Bone marrow (tissue), 2 donors: Measurements from ENCODE around the gene FETUB.

Source experiments
- DNase-seq, 2 donors: peaks; one replicate each; lab custom pipeline; 2025; lab: John Stamatoyannopoulos, UW

Gene FETUB

GRCh38 chr3:186639778-186640472 lies at the start of gene FETUB:
Gene FETUB, plus strand, starts transcription at chr3:186640399. Its CDS starts 62 bp downstream, at chr3:186640461.
- no peak for DNase-seq

DNA sequence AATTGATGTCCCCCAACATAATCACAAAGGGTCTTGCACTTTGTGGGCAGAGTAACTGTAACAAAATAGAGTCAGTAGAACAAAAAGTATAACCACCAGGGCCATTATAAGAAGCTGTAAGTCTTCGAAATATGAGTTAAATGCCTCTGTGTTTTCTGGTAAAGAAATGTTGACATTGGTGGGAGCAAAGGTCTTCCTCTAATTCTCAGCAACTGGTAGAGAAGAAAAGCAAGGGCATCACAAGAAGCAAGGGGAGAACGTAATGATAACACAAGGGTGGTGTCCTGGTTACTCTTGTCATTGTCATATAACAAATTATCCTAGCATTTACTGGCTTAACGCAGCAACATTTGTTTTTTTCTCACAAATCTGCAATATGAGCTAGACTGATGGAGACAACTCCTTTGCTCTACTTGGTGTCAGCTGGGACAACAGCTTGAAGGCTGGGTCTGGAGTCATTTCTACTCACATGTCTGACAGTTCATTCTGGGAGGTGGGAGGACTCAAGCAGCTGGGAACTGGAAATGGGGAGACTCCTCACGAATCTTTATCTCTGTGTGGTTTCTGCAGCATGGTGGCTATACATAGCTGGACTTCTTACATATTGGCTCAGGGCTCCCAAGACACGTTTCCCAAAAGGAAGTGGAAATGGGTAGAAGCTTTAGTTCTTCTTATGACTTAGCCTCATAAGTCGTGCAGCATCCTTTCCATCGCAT lies 49.5 kb upstream of the FETUB start:
- DNase-seq: no peak

- DNase-seq: no peak
These were observed 47.5 kb upstream of the FETUB start for GRCh38 chr3:186592682-186593081.

DNA sequence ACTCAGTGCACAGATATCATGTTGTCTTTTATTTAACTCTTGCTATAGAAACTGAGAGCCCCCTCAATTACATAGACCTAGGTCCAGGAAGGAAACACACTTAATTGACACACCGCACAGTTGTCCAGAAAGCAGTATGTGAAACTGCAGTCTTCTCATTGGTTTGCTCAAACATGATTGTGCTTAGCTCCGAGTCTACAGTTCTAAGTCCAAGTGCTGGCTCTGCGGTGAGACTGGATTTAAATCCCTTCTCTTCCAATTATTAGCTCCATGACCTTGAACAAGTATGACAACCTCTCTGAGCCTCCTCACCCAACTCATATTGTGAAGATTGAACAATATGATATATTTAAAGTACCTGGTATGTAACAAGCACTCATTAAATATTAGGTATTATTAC lies 46.3 kb upstream of the FETUB start:
- no peak for DNase-seq

DNA sequence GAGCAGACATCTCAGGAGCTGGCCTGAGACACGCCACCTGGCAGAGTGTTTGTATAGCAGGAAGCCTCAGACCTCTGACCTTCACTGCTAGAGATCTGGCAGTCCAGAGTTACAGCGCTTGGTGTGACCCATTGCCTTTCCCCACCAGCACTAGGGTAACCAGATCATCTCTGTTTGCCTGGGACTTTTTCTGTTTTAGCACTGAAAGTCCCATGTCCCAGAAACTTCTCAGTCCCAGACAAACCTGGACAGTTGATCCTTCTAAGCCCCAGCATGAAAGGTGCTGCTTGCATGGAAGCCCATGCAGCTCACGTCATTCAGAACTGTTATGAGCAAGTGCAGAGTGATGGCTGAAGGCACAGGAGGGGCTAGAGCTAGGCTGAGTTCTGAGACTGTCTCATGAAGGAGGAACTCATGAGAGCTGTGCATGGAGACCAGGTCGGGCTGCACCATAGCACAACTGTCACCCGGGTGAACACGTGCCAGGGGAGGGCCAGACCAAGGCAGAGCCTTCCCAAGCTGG lies 45.5 kb upstream of the FETUB start:
- DNase-seq: no peak

DNA sequence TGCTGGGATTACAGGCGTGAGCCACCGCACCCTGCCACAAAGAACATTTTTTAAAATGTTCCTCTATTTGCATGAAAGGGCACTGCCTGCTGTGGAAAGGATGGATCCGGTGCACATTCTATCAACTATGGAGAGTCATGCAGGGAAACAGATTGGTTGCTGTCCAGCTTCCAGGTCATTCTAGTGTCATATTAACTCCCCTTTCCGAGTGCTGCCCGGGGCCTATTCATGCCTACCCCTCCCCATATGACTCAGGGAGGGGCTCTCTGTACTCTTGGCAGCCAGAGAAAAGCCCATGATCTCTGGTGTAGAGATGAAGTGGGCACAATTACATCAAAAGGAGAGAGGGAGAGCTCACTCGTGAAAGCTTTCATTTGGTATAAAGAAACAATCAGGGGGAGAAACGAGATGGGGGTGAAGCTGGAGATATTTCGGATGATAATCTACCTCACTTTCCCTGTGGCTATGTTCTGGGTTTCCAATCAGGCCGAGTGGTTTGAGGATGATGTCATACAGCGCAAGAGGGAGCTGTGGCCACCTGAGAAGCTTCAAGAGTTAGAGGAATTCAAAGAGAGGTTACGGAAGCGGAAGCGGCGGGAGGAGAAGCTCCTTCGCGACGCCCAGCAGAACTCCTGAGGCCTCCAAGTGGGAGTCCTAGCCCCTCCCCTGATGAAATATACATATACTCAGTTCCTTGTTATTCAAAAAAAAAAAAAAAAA lies 43.5 kb upstream of the FETUB start:
- DNase-seq: no peak

DNA sequence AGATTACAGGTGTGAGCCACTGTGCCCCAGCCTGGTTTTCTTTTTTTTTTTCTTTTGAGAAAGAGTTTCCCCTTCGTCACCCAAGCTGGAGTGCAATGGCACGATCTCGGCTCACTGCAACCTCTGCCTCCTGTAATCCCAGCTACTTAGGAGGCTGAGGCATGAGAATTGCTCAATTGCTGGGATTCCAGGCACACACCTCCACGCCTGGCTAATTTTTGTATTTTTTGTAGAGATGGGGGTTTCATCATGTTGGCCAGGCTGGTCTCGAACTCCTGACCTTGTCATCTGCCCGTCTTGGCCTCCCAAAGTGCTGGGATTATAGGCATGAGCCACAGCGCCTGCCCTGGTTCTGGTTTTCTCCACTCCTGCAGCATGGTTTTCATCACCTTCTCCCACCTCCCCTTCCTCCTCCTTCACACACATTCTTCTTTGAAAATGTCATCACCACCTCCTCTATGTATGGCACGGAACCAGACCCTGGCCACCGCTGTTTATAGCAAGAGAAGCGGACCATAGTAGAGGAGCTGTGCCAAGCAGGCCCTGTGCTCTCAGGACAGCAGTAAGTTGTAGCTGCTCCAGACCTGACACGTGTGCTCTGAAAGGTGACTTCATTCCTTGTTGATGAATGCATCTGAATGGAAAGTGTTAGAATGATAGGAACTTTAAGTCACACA lies 42.0 kb upstream of the FETUB start:
- no peak for DNase-seq

GRCh38 chr3:186598794-186599141 lies 41.4 kb upstream of the FETUB start:
- DNase-seq: no peak

- no peak for DNase-seq
These were observed 40.9 kb upstream of the FETUB start for GRCh38 chr3:186599142-186599784.

GRCh38 chr3:186599785-186600166 lies 40.4 kb upstream of the FETUB start:
- no peak for DNase-seq

DNA sequence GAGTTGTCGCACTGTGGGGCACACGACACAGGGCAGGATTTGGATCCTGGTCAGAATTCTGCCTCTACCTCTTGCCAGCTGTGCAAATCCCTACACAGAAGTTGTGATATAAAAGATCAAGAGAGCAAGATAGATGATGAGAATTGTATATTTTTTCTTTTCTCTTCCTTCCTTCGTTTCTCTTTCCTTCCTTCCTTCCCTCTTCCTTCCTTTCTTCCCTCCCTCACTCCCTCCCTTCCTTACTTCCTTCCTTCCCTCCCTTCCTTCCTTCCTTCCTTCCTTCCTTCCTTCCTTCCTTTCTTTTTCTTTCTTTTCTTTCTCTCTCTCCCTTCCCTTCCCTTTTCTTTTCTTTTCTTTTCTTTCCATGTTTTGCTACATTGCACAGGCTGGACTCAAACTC lies 39.3 kb upstream of the FETUB start:
- DNase-seq: no peak

DNA sequence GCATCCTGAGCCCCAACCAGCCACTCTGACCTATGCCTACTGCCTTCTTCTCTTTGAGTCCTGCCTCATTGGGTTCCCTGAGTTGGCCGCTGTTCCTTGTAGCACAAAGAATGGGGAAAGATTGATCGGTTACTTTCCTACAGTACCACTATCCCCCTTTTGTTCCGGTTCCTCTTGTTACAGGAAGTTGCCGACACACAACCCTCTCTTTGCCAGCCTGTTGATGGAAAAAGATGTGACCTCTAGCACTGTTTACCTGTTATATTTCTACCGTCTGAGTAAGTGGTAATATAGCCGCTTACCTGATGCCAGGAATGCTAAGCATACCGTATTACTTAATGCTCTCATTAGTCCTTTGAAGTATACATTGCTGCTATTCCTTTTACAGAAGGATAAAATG lies 37.0 kb upstream of the FETUB start:
- DNase-seq: no peak

DNA sequence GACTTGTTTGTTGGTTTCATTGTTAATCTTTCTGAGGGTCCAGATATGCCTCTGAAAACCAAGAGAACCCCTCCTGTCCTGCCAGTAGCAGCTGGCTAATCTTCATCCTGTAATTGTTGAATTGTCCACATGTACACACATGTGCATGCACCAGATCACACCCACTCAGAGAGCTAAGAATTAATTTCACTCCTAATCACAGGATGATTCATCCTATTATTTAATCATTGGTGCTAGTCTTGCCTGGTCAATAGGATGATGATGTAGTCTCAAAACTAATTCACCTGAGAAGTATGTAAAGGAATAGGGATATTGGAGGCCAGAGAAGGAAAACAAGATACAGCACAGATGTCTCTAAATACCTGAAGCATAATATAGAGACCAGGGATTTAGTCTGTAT lies 35.1 kb upstream of the FETUB start:
- DNase-seq: no peak

GRCh38 chr3:186605561-186606545 lies 34.3 kb upstream of the FETUB start:
- DNase-seq: no peak

DNA sequence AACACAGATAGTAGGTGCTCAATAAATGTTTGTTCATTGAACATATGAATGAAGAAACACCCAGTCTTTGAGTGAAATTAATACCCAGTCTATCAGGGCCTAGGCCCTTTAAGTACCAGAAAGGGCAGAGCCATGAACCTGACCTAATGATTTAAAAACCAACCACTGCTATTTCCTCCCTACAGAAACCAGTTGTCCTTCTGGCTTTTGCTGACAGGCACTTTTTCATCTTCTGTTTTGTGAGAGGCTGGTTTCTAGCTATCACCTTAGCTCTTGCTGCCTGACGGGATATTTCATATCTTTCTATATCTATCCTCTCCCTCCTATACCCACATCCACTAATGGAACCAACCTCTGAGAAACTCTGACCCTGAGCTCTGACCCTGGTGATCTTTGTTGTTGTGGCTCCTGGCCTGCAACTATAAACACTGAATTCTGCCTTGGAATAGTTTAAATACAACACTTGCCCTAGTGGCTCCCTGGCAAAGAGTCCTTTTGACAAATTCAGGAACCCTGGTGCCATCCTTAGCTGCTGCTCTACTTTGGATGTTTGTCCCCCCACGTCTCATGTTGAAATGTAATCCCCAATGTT lies 31.5 kb upstream of the FETUB start:
- DNase-seq: no peak

- DNase-seq: no peak
These were observed 30.8 kb upstream of the FETUB start for GRCh38 chr3:186609247-186609868.

DNA sequence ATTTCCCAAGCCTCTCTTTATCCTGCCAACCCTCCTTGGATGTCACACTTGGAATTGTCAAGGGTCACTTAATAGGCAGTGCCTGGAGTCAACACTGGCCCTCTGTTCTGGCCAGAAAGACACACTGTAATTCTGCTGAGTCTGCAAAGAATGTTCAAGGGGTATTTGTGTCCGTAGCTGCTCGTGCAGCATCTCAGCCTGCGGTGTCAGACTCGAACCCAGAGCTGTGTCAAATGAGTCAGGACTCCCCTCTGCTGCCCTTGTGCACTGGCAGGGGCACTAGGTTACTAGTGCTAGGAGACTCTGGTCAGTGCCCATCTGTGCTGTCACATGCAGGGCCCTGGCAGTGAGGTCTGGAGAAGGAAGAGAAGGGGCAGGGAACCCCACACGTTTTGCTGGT lies 28.1 kb upstream of the FETUB start:
- DNase-seq: no peak

DNA sequence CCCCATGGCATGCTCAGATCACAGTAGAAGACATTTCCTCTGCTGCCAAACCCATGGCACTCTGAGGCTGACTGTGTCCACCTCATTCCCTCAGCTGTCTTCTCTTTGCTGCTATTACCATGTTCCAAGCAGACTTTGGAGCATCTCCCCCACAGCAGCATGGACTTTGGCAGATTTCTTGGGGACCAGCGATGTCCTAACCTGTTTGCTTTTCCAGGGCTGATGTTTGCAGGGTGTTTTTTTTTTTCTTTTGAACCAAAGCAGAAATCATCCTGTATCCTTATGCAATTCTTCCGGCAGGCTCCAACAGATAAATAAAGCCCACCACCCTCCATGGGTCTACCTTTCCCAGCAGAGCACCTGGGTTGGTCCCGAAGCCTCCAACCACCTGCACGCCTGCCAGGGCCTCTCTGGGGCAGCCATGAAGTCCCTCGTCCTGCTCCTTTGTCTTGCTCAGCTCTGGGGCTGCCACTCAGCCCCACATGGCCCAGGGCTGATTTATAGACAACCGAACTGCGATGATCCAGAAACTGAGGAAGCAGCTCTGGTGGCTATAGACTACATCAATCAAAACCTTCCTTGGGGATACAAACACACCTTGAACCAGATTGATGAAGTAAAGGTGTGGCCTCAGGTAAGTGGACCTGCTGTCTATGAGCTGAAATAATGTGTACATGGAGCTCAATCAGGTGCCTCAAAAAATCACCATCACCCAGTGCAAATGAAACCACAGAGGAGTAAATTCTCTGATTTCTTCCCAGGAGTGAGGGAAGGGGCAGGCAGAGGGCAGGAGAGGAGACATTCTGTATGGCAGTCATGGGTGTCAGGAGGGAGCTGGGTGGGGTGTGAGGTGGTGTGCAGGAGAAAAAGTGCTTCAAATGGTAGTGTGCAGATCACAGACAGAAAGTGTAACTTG lies 27.2 kb upstream of the FETUB start, which contains the start of gene AHSG:
Gene AHSG, plus strand, starts transcription at position 340 of the 916 bp plus-strand sequence. Its CDS starts 82 bp downstream, at position 422.
- DNase-seq: no peak
